ENCODE measurements around the gene CGREF1. TPM values are rescaled to one million over a fixed set of nuclear protein-coding genes. Genes with fewer than 3 reads are reported as not detected.

CGREF1 gene
- total RNA-seq, 4 donors from 2014 or later = 2.3 to 22.9 (median 9.7) TPM

GRCh38 chr2:27074738-27075565, 44.0 kb downstream of the CGREF1 start:
- Histone ChIP-seq H3K4me1 (peaks cover 3 to 6% of the 10 kb centered on the region in 2 donors), H3K36me3 (no peaks in the 10 kb centered on the region), H3K4me3 (no peak overlapping the region), H3K9me3 (no peaks in the 10 kb centered on the region), H3K27me3 (no peaks in the 10 kb centered on the region), H3K27ac (peak overlapping the region; percentile 95 to 98)
- TF ChIP-seq, protein P1, sequence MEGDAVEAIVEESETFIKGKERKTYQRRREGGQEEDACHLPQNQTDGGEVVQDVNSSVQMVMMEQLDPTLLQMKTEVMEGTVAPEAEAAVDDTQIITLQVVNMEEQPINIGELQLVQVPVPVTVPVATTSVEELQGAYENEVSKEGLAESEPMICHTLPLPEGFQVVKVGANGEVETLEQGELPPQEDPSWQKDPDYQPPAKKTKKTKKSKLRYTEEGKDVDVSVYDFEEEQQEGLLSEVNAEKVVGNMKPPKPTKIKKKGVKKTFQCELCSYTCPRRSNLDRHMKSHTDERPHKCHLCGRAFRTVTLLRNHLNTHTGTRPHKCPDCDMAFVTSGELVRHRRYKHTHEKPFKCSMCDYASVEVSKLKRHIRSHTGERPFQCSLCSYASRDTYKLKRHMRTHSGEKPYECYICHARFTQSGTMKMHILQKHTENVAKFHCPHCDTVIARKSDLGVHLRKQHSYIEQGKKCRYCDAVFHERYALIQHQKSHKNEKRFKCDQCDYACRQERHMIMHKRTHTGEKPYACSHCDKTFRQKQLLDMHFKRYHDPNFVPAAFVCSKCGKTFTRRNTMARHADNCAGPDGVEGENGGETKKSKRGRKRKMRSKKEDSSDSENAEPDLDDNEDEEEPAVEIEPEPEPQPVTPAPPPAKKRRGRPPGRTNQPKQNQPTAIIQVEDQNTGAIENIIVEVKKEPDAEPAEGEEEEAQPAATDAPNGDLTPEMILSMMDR (IDR thresholded peaks at IDR 0.05) = no peak
- no peak for TF ChIP-seq POLR2A (IDR thresholded peaks at IDR 0.05)
- intact Hi-C loops (cut with DNase I; ENCODE audit: low total_unique reads) = no loop called here
- DNase-seq = peak; percentile 46 to 48

DNA sequence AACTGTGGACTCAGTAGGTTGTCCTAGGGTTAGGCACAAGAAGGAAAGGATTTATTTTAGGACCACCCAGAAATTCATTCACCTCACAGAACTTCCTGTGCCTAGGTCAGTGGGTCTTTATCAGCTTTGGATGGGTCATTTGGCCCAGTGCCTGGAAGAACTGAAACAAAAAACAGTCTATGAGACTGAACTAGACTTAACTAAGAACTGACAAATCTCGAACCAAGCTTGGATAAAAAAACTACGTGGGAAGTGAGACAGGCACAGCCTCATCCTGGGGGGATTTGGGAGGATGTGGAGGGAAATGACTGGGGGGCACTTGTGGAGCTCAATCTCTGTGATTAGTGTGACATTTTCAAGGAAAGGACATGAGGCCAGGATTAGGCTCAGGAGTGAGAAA, 45.1 kb downstream of the CGREF1 start:
- TF ChIP-seq, protein P1 (IDR thresholded peaks at IDR 0.05) = no peak
- TF ChIP-seq POLR2A (IDR thresholded peaks at IDR 0.05) = no peak
- H3K4me1 ChIP-seq = peaks cover 7 to 9% of the 10 kb centered on the region in 2 donors
- intact Hi-C loops (cut with DNase I; ENCODE audit: low total_unique reads) = no loop called here

DNA sequence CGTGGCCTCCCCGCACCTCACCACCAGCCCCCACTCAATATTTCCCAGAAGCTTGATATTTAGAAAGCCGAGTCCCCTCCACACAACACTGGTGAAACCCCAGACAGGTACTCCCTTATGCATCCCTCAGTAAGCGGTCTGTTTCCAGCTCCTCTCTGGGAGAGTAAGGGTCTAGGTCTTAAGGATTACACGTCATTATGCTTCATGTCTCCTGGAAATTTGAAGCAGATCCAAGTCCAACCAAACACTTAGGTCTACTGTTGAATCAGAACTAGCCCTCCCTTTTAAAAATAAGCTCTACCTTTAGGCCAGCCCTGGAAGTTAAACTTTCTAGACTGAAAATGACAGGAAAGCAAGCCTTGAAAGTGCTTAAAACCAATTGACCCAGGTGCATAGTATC, 46.0 kb downstream of the CGREF1 start:
- DNase-seq = no peak
- Histone ChIP-seq H3K27me3 (no peaks in the 10 kb centered on the region), H3K27ac (peak overlapping the region; percentile 95 to 98), H3K36me3 (no peaks in the 10 kb centered on the region), H3K4me1 (peaks cover 9 to 10% of the 10 kb centered on the region in 2 donors), H3K4me3 (no peak overlapping the region), H3K9me3 (no peaks in the 10 kb centered on the region)
- TF ChIP-seq POLR2A (IDR thresholded peaks at IDR 0.05) = no peak
- TF ChIP-seq, protein P1 (IDR thresholded peaks at IDR 0.05) = no peak
- intact Hi-C loops (cut with DNase I; ENCODE audit: low total_unique reads) = no loop called here

More for the DNA sequence above, 45.1 kb downstream of the CGREF1 start:
- Histone ChIP-seq H3K27me3 (no peaks in the 10 kb centered on the region), H3K36me3 (no peaks in the 10 kb centered on the region), H3K27ac (peak overlapping the region; percentile 95 to 98), H3K9me3 (no peaks in the 10 kb centered on the region), H3K4me3 (no peak overlapping the region)
- no peak for DNase-seq

DNA sequence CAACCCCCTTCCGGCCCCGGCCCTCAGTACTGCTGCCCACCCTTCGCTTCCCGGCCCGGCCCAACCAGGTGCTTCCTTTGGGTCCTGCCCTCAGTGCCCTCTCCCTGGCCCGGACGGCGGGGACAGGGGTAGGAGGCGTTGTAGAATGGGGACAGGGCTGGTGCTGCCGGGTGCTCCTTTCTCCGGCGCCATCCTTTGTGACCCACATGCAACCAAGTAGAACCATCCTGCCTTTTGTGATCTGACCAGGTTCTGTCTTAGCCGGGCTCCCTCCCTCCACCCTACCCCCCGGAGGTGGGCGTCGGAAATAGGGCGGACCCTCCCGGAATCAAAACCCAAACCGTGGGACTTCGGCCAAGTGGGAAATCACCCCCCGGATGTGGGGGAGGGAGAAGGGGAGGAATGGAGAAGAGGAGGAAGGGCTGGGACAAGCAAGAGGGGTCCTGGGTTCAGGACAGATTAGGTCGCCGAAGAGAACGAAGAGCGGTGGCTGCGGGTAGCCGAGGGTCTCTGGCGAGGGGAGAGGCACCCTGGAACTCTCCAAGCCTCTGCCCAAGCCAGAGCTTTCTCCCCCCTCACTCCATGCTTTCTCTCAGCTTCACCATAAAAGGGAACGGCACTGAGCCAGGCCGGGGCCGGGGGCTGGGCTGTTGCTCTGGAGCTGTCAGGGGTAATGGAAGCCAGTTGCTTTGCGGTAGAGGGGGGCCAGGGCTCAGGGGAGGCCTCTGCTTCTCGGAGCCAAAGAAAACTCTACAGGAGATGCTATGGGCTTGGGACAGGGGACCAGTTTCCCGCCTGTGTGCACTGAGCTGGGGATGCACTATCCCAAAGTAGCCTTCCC, 46.7 kb downstream of the CGREF1 start:
- intact Hi-C loops (cut with DNase I; ENCODE audit: low total_unique reads) = no loop called here
- peak overlapping the region; percentile 78 to 97 for H3K4me3 ChIP-seq
- no peaks in the 10 kb centered on the region for H3K36me3 ChIP-seq
- DNase-seq = peak; percentile 92 to 95
- H3K9me3 ChIP-seq = no peaks in the 10 kb centered on the region
- TF ChIP-seq, protein P1 (IDR thresholded peaks at IDR 0.05) = no peak
- peak in 1 of 2 donors; percentile 17 for TF ChIP-seq POLR2A (IDR thresholded peaks at IDR 0.05)
- peaks cover 9 to 10% of the 10 kb centered on the region in 2 donors for H3K4me1 ChIP-seq
- no peaks in the 10 kb centered on the region for H3K27me3 ChIP-seq
- H3K27ac ChIP-seq = peak overlapping the region; percentile 95 to 98

Data from uterus (tissue), 4 donors.